SK-N-SH (cell line): ENCODE measurements around the gene EHBP1L1. TPM values are rescaled to one million over a fixed set of nuclear protein-coding genes. Genes with fewer than 3 reads are reported as not detected.

ENCODE experiments used
- CTCF ChIA-PET: fragments of 300-600, 350-600 bp; formaldehyde crosslinking; extraction: SDS; loops from one replicate; lab custom pipeline; 2021; lab: Yijun Ruan, JAX
- POLR2A ChIA-PET: fragments of 350-600 bp; sonication (Branson Sonifier 250); formaldehyde crosslinking; extraction: SDS; loops from one replicate; lab custom pipeline; 2020; ENCODE audit warnings: antibody characterized with exemption, inconsistent platforms; lab: Yijun Ruan, JAX
- DNase-seq: peaks from one replicate; pipeline ENCODE4 v3.0.0; 2012
- H2AFZ ChIP-seq: fragments of 200-600 bp; sonication (generic); 2 replicates; pipeline ENCODE4 v1.8.1; 2016; ENCODE audit warnings: antibody characterized with exemption, mild to moderate bottlenecking, low read depth
- H3F3A ChIP-seq: fragments of 200-600 bp; sonication (generic); replicated peaks from 2 replicates; pipeline ENCODE3; 2016; ENCODE audit warnings: antibody characterized with exemption, mild to moderate bottlenecking; ENCODE audit not compliant: insufficient read depth
- H3K27ac ChIP-seq, 2 experiments: fragments of 200-500 bp in 1 of 2; fragments of 200-600 bp in 1 of 2; sonication (Bioruptor generic) in 1 of 2; sonication (generic), shearing (Covaris generic) in 1 of 2; 2 replicates each; pipeline versions ENCODE4 v1.5.1 to v1.6.1; 2014 to 2016; ENCODE audit warnings: low read depth in 2 of 2, inconsistent platforms in 1 of 2, low read length in 1 of 2, mild to moderate bottlenecking in 1 of 2, mixed read lengths in 1 of 2
- H3K27me3 ChIP-seq: fragments of 200-600 bp; sonication (generic), shearing (Covaris generic); 2 replicates; pipeline ENCODE4 v1.6.1; 2016; ENCODE audit warnings: mixed run types; ENCODE audit not compliant: insufficient read depth
- H3K36me3 ChIP-seq, 2 experiments: fragments of 200-500 bp in 1 of 2; fragments of 200-600 bp in 1 of 2; sonication (Bioruptor generic) in 1 of 2; sonication (generic) in 1 of 2; replicated peaks in 1 of 2; 2 replicates each; pipeline versions ENCODE3 to v1.5.1; 2014 to 2016; ENCODE audit warnings: low read length in 1 of 2, mild to moderate bottlenecking in 1 of 2; ENCODE audit not compliant: insufficient read depth in 2 of 2, control insufficient read depth in 1 of 2
- H3K4me1 ChIP-seq, 2 experiments: fragments of 200-500 bp in 1 of 2; fragments of 200-600 bp in 1 of 2; sonication (Bioruptor generic) in 1 of 2; sonication (generic), shearing (Covaris generic) in 1 of 2; 2 replicates each; pipeline versions ENCODE4 v1.5.1 to v1.6.1; 2014 to 2016; ENCODE audit warnings: low read depth in 1 of 2, low read length in 1 of 2, mixed run types in 1 of 2; ENCODE audit not compliant: insufficient read depth in 2 of 2, control insufficient read depth in 1 of 2
- H3K4me2 ChIP-seq: fragments of 200-600 bp; sonication (generic), shearing (Covaris generic); 2 replicates; pipeline ENCODE4 v1.6.1; 2017; ENCODE audit warnings: mixed run types
- H3K4me3 ChIP-seq, 2 experiments: fragments of 200-500 bp in 1 of 2; fragments of 200-600 bp in 1 of 2; sonication (Bioruptor generic) in 1 of 2; sonication (generic), shearing (Covaris generic) in 1 of 2; 2 replicates each; pipeline versions ENCODE4 v1.5.1 to v1.8.1; 2014 to 2016; ENCODE audit warnings: low read depth in 2 of 2, inconsistent platforms in 1 of 2, low read length in 1 of 2, mild to moderate bottlenecking in 1 of 2, mixed read lengths in 1 of 2, moderate library complexity in 1 of 2
- H3K79me2 ChIP-seq: fragments of 200-600 bp; sonication (generic); 2 replicates; pipeline ENCODE4 v1.8.1; 2017; ENCODE audit warnings: mild to moderate bottlenecking; ENCODE audit not compliant: insufficient read depth
- H3K9ac ChIP-seq: fragments of 200-600 bp; sonication (generic); 2 replicates; pipeline ENCODE4 v1.6.1; 2017; ENCODE audit warnings: mixed run types
- H3K9me2 ChIP-seq: fragments of 200-600 bp; sonication (generic); 2 replicates; pipeline ENCODE4 v1.6.1; 2017; ENCODE audit warnings: mixed run types
- H3K9me3 ChIP-seq: fragments of 200-600 bp; sonication (generic); 2 replicates; pipeline ENCODE4 v1.6.1; 2017; ENCODE audit warnings: mixed run types, mild to moderate bottlenecking, moderate library complexity
- H4K20me1 ChIP-seq: fragments of 200-600 bp; sonication (generic); 2 replicates; pipeline ENCODE4 v1.6.1; 2017; ENCODE audit warnings: mild to moderate bottlenecking, mixed run types; ENCODE audit not compliant: insufficient read depth
- CTCF ChIP-seq: fragments of 200-600 bp; sonication (generic); IDR thresholded peaks from 2 replicates; pipeline ENCODE4 v1.6.1; 2017; ENCODE audit warnings: antibody characterized with exemption, mild to moderate bottlenecking, moderate library complexity
- EP300 ChIP-seq, 2 experiments: IDR thresholded peaks; 2 replicates each; pipeline versions ENCODE4 v1.4.0 to v1.6.1; 2012; ENCODE audit warnings: borderline replicate concordance in 1 of 2, low read depth in 1 of 2, low read length in 1 of 2
- EZH2phosphoT487 ChIP-seq: fragments of 200-600 bp; sonication (generic); IDR thresholded peaks from 2 replicates; pipeline ENCODE4 v1.6.1; 2017; ENCODE audit warnings: low read depth, mixed run types, mild to moderate bottlenecking, antibody characterized with exemption, moderate library complexity, borderline replicate concordance
- FOSL2 ChIP-seq: IDR thresholded peaks from 2 replicates; pipeline ENCODE4 v1.4.0; 2012; ENCODE audit warnings: low read depth, mild to moderate bottlenecking, moderate library complexity, borderline replicate concordance
- FOXJ3 ChIP-seq: sonication (generic); formaldehyde crosslinking; IDR thresholded peaks from 2 replicates; pipeline ENCODE4 v1.5.1; 2020; ENCODE audit warnings: mild to moderate bottlenecking, missing genetic modification reagents
- JUND ChIP-seq: IDR thresholded peaks from 2 replicates; pipeline ENCODE4 v1.4.0; 2012
- MEF2A ChIP-seq: IDR thresholded peaks from 2 replicates; pipeline ENCODE4 v1.4.0; 2012; ENCODE audit warnings: low read depth, borderline replicate concordance
- MXI1 ChIP-seq: IDR thresholded peaks from 2 replicates; pipeline ENCODE4 v1.6.1; 2012; ENCODE audit warnings: mild to moderate bottlenecking, low read depth, low read length, improper control_type of control experiment
- NFIC ChIP-seq: IDR thresholded peaks from 2 replicates; pipeline ENCODE4 v1.4.0; 2012; ENCODE audit warnings: borderline replicate concordance
- NRF1 ChIP-seq: IDR thresholded peaks from 2 replicates; pipeline ENCODE4 v1.6.1; 2012; ENCODE audit warnings: low read depth, mild to moderate bottlenecking, low read length
- PBX3 ChIP-seq: IDR thresholded peaks from 2 replicates; pipeline ENCODE4; 2012
- RCOR1 ChIP-seq: fragments of 150-350 bp; IDR thresholded peaks from 2 replicates; pipeline ENCODE4 v1.6.1; 2017; ENCODE audit warnings: antibody characterized with exemption, low read length
- REST ChIP-seq: IDR thresholded peaks from 2 replicates; pipeline ENCODE4 v1.6.1; 2012; ENCODE audit warnings: mild to moderate bottlenecking, low read depth, low read length, moderate library complexity
- RFX5 ChIP-seq: IDR thresholded peaks from 2 replicates; pipeline ENCODE4 v1.6.1; 2012; ENCODE audit warnings: mild to moderate bottlenecking, improper control_type of control experiment, low read length
- TAF1 ChIP-seq: IDR thresholded peaks from 2 replicates; pipeline ENCODE4 v1.6.1; 2012; ENCODE audit warnings: low read depth, mild to moderate bottlenecking, low read length, moderate library complexity, borderline replicate concordance
- TCF12 ChIP-seq: IDR thresholded peaks from 2 replicates; pipeline ENCODE4 v1.4.0; 2012
- USF2 ChIP-seq: fragments of 150-350 bp; IDR thresholded peaks from 2 replicates; pipeline ENCODE4 v1.6.1; 2017; ENCODE audit warnings: antibody characterized with exemption, low read length, low read depth, borderline replicate concordance
- YY1 ChIP-seq: IDR thresholded peaks from 2 replicates; pipeline ENCODE4 v1.4.0; 2012; ENCODE audit warnings: low read depth, mild to moderate bottlenecking
- WGBS: methylation state at CpG from one replicate; pipeline ENCODE4 v1.1.6; 2017; ENCODE audit warnings: low lambda C conversion rate; 5-methylcytosine and 5-hydroxymethylcytosine counted together
- polyA plus RNA-seq, 3 experiments: library from polyadenylated mRNA; depleted of rRNA; stranded (reverse); fragments of >200 nt; gene quantifications; 2 replicates each; pipeline ENCODE4 v1.2.3, GENCODE V29; 2012

EHBP1L1 gene
- polyA plus RNA-seq, 1 of the 3 experiments (the other 2 are of a cell fraction): 48.7 TPM

GRCh38 chr11:65595543-65596281 is 19.9 kb downstream of the EHBP1L1 start, which contains the start of gene KCNK7:
TSS of gene KCNK7 (minus strand) at chr11:65595800. CDS start at chr11:65595772, 28 bp downstream.
- TF ChIP-seq NRF1 (no peak), RFX5 (no peak), EZH2phosphoT487 (no peak), RCOR1 (no peak), TCF12 (no peak), TAF1 (no peak), JUND (no peak), FOSL2 (no peak), MEF2A (no peak), MXI1 (no peak), FOXJ3 (CRISPR knock-in tag) (no peak), YY1 (no peak), EP300 (IDR thresholded peaks at IDR 0.05; ENCODE audit: borderline replicate concordance in 1 of 2, low read depth in 1 of 2, low read length in 1 of 2) (no peak), CTCF (no peak), PBX3 (no peak), USF2 (no peak), REST (no peak), NFIC (no peak)
- WGBS: 88% methylated on average over 9 of the region's 12 CpGs
- no peaks in the 10 kb centered on the region for H3K9me2 ChIP-seq
- H2AFZ ChIP-seq: no peak within 1 kb of the TSS
- no peak within 1 kb of the TSS for H3K4me2 ChIP-seq
- no peaks in the 10 kb centered on the region for H3K79me2 ChIP-seq
- no peaks in the 10 kb centered on the region for H4K20me1 ChIP-seq
- H3K9me3 ChIP-seq: no peaks in the 10 kb centered on the region
- CTCF ChIA-PET: interaction anchor here (0.9 to 12.8 kb wide), 8 partner anchors 9 to 55 kb away, joined by 3 to 216 read pairs (median 14); partner anchors contain the start of genes EHBP1L1, FAM89B, MAP3K11 and ZNRD2
- no peak within 1 kb of the TSS for H3K4me3 ChIP-seq
- H3K36me3 ChIP-seq: peaks cover 12 to 29% of the 10 kb centered on the region in 2 experiments
- H3F3A ChIP-seq: peaks cover 4% of the 10 kb centered on the region
- H3K9ac ChIP-seq: no peak within 1 kb of the TSS
- peaks cover 0 to 12% of the 10 kb centered on the region in 2 experiments; a peak in 1 of 4 replicates for H3K4me1 ChIP-seq
- peak; percentile 43 for DNase-seq
- H3K27ac ChIP-seq: no peak within 1 kb of the TSS; a peak in 1 of 4 replicates
- POLR2A ChIA-PET: interaction anchor here (0.6 to 3.1 kb wide), 4 partner anchors 9 to 179 kb away, joined by 3 to 15 read pairs (median 4); no protein-coding TSS in a partner anchor
- H3K27me3 ChIP-seq: no peaks in the 10 kb centered on the region
